Measurements from ENCODE around the gene TGFBRAP1.

GRCh38 chr2:105364436-105365139, 35.1 kb upstream of the TGFBRAP1 start:
- TF ChIP-seq POLR2A (IDR thresholded peaks at IDR 0.05; ENCODE audit: low read length) (no peak), GATA1 (IDR thresholded peaks at IDR 0.05; ENCODE audit: low read depth, low read length) (no peak)

Data from erythroblast (primary cell).